AG09309 (cell line): ENCODE measurements around the gene FES.
"Not testable (repeated sequence)": the region's sequence is repeated elsewhere in the genome, so short reads cannot be mapped to it uniquely, and the experiment has no call there.

ENCODE experiments used
- DNase-seq: peaks from one replicate; pipeline ENCODE4 v3.0.0-alpha.2; 2010; ENCODE audit warnings: low read depth
- H3K4me3 ChIP-seq: 2 replicates; pipeline ENCODE4 v1.5.1; 2011; ENCODE audit warnings: mild to moderate bottlenecking, low read depth, low read length, moderate library complexity; ENCODE audit not compliant: control insufficient read depth
- CTCF ChIP-seq: IDR thresholded peaks from 2 replicates; pipeline ENCODE4 v1.5.1; 2011; ENCODE audit warnings: mild to moderate bottlenecking, low read depth, low read length, inconsistent platforms; ENCODE audit not compliant: insufficient read depth, control insufficient read depth; ENCODE audit errors: missing control alignments

The FES gene

GRCh38 chr15:90895571-90896117, 11.3 kb downstream of the FES start:
- peak; percentile 9 for TF ChIP-seq CTCF
- DNase-seq = no peak

GRCh38 chr15:90897131-90897655, 12.9 kb downstream of the FES start:
- not testable (repeated sequence) for DNase-seq

More at GRCh38 chr15:90895571-90896117, 11.3 kb downstream of the FES start:
- no peak overlapping the region for H3K4me3 ChIP-seq

DNA sequence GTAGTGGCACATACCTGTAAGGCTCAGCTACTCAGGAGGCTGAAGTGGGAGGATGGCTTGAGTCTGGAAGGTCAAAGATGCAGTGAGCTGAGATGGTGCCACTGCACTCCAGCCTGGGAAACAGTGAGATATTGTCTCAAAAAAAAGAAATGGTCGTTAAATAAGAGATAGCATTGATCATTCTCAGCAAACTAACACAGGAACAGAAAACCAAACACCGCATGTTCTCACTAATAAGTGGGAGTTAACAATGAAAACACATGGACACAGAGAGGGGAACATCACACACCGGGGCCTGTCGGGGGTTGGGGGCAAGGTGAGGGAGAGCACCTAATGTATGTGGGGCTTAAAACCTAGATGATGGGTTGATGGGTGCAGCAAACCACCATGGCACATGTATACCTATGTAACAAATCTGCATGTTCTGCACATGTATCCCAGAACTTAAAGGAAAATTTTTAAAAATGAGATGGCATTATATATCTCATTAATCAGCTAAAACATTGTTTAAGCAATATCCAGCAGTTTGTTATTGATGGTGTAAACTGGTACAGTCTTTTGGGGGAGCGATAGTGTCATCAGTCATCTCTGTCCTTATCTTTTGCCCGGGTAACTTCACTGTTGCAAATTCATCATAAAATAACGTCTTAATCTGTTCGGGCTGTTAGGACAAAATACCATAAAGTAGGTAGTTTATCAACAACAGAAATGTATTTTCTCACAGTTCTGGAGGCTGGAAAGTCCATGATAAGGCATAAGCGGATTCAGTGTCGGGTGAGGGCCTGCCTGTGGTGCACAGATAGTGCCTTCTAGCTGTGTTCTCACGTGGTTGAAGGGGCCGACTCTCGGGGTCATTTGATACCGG, 17.1 kb downstream of the FES start:
- DNase-seq = no peak
- no peak for TF ChIP-seq CTCF
- H3K4me3 ChIP-seq = no peak overlapping the region

More at GRCh38 chr15:90897131-90897655, 12.9 kb downstream of the FES start:
- not testable (repeated sequence) for H3K4me3 ChIP-seq

GRCh38 chr15:90902040-90902839, 17.9 kb downstream of the FES start:
- H3K4me3 ChIP-seq = peak overlapping the region; percentile 74

DNA sequence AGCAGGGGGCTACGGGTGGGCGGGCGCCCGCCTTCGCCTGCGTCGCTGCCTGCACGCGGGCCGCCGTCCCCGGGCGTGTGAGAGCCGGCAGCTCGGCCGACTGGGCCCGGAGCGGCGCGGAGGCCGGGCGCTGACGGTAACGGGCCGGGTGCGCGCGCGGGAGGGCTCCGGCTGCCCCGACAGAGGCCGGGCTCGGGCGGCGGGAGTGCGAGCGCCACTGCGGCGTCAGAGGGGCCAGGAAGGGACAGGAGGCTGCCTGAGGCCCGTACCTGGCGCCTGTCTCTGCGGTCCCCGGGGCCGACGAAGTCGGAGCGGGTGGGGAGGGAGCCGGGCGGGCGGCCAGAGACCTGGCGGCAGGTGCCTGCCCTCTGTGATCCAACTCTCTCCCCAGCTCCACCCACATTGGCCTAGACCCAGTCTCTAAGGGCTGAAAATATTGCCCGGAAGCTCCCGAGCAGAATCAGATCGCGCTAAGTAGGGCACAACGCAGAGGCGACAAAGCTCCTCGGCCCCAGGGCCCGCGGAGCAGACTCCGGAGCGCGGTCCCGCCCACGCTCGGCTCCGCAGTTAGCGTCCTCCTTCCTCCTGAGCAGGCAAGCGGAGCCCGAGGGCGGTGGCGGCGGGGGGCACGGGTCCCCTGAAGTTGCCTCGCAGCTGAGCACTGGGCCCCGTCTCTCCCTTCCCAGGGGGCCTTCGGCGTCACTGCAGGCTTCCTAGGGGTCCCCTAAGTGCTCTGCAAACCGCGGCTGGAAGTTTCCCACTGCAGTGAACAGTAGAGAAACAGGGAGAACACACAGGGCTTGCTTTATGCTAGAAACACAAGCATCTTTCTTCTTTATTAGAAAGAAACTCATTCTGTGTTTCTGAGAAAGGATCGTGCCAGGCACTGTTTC, 18.8 kb downstream of the FES start, which contains the start of gene MAN2A2:
TSS of gene MAN2A2 (plus strand) at position 463 of the 893 bp plus-strand sequence. CDS start 906 bp downstream, outside the sequence.
- TF ChIP-seq CTCF = no peak
- peak within 1 kb of the TSS; percentile 74 for H3K4me3 ChIP-seq
- no peak for DNase-seq

More at GRCh38 chr15:90902040-90902839, 17.9 kb downstream of the FES start:
- peak; percentile 86 for TF ChIP-seq CTCF
- peak; percentile 23 for DNase-seq

- H3K4me3 ChIP-seq = peak overlapping the region; percentile 74; the same call in 1 of the 2 replicates
- no peak for TF ChIP-seq CTCF
- DNase-seq = no peak
Observed at GRCh38 chr15:90903733-90904536, 19.6 kb downstream of the FES start.
